DOHH2 (cell line): ENCODE results near the gene UTS2B.
A peak's percentile ranks its signal among the peaks of the same experiment; 100 is the strongest.

Experiments used
- H3F3A ChIP-seq: fragments of 200-600 bp; sonication (generic), shearing (Covaris generic); 2 replicates; pipeline ENCODE4 v1.6.0; 2016; ENCODE audit warnings: antibody characterized with exemption, mild to moderate bottlenecking; ENCODE audit not compliant: control insufficient read depth, insufficient read depth
- H3K27ac ChIP-seq: fragments of 200-600 bp; sonication (generic); 2 replicates; pipeline ENCODE4 v1.5.1; 2014; ENCODE audit warnings: low read depth, mild to moderate bottlenecking, low read length, moderate library complexity
- H3K27me3 ChIP-seq: fragments of 200-600 bp; sonication (generic); 2 replicates; pipeline ENCODE4 v1.6.1; 2014; ENCODE audit warnings: mild to moderate bottlenecking, low read length, mixed read lengths; ENCODE audit not compliant: control insufficient read depth
- H3K36me3 ChIP-seq: fragments of 200-600 bp; sonication (generic); 2 replicates; pipeline ENCODE4 v1.6.1; 2014; ENCODE audit warnings: mild to moderate bottlenecking, low read length, moderate library complexity, mixed read lengths; ENCODE audit not compliant: control insufficient read depth
- H3K4me1 ChIP-seq: fragments of 200-600 bp; sonication (generic); 2 replicates; pipeline ENCODE4 v1.6.1; 2014; ENCODE audit warnings: mild to moderate bottlenecking, low read length, mixed read lengths; ENCODE audit not compliant: control insufficient read depth
- H3K4me2 ChIP-seq: fragments of 200-600 bp; sonication (generic); 2 replicates; pipeline ENCODE4 v1.6.0; 2014; ENCODE audit warnings: mild to moderate bottlenecking, low read length, moderate library complexity
- H3K4me3 ChIP-seq: fragments of 200-600 bp; sonication (generic); 2 replicates; pipeline ENCODE4 v1.5.1; 2014; ENCODE audit warnings: mild to moderate bottlenecking, low read length, mixed read lengths
- H3K79me2 ChIP-seq: fragments of 200-600 bp; sonication (generic); 2 replicates; pipeline ENCODE4 v1.6.1; 2014; ENCODE audit warnings: mild to moderate bottlenecking, low read length, mixed read lengths; ENCODE audit not compliant: control insufficient read depth
- H3K9me2 ChIP-seq: fragments of 200-600 bp; sonication (generic); replicated peaks from 2 replicates; pipeline ENCODE4 v1.6.1; 2014; ENCODE audit warnings: mild to moderate bottlenecking, low read length, mixed read lengths; ENCODE audit not compliant: control insufficient read depth
- H3K9me3 ChIP-seq: fragments of 200-600 bp; sonication (generic); 2 replicates; pipeline ENCODE4 v1.6.1; 2014; ENCODE audit warnings: antibody characterized with exemption, low read length, mixed read lengths; ENCODE audit not compliant: control insufficient read depth, insufficient read depth
- H4K20me1 ChIP-seq: fragments of 200-600 bp; sonication (generic); 2 replicates; pipeline ENCODE4 v1.6.0; 2014; ENCODE audit warnings: low read depth, mild to moderate bottlenecking, antibody characterized with exemption, low read length, moderate library complexity; ENCODE audit not compliant: control insufficient read depth, insufficient read depth
- EZH2phosphoT487 ChIP-seq: fragments of 200-600 bp; sonication (generic); IDR thresholded peaks from 2 replicates; pipeline ENCODE4 v1.6.1; 2017; ENCODE audit warnings: borderline replicate concordance, mild to moderate bottlenecking, antibody characterized with exemption, low read length, moderate library complexity, mixed read lengths
- TF ChIP-seq, protein P1 (sequence below): fragments of 200-600 bp; sonication (generic); IDR thresholded peaks from one replicate; pipeline ENCODE4 v1.5.1; 2014; ENCODE audit warnings: antibody characterized with exemption, mild to moderate bottlenecking, low read depth, low read length; ENCODE audit not compliant: poor library complexity, severe bottlenecking

The UTS2B gene

GRCh38 chr3:191234216-191234615 is 96.1 kb downstream of the UTS2B start:
- no peaks in the 10 kb centered on the region for H3K4me1 ChIP-seq
- no peaks in the 10 kb centered on the region for H3K9me3 ChIP-seq
- no peak overlapping the region for H3K4me2 ChIP-seq
- H3K27me3 ChIP-seq = no peaks in the 10 kb centered on the region
- no peaks in the 10 kb centered on the region for H3F3A ChIP-seq
- H3K79me2 ChIP-seq = no peaks in the 10 kb centered on the region
- TF ChIP-seq, protein P1, sequence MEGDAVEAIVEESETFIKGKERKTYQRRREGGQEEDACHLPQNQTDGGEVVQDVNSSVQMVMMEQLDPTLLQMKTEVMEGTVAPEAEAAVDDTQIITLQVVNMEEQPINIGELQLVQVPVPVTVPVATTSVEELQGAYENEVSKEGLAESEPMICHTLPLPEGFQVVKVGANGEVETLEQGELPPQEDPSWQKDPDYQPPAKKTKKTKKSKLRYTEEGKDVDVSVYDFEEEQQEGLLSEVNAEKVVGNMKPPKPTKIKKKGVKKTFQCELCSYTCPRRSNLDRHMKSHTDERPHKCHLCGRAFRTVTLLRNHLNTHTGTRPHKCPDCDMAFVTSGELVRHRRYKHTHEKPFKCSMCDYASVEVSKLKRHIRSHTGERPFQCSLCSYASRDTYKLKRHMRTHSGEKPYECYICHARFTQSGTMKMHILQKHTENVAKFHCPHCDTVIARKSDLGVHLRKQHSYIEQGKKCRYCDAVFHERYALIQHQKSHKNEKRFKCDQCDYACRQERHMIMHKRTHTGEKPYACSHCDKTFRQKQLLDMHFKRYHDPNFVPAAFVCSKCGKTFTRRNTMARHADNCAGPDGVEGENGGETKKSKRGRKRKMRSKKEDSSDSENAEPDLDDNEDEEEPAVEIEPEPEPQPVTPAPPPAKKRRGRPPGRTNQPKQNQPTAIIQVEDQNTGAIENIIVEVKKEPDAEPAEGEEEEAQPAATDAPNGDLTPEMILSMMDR = no peak
- TF ChIP-seq EZH2phosphoT487 = no peak
- H4K20me1 ChIP-seq = no peaks in the 10 kb centered on the region
- no peak overlapping the region for H3K27ac ChIP-seq
- no peaks in the 10 kb centered on the region for H3K36me3 ChIP-seq
- no peak overlapping the region for H3K4me3 ChIP-seq
- no peaks in the 10 kb centered on the region for H3K9me2 ChIP-seq

GRCh38 chr3:191227541-191227940 is 102.8 kb downstream of the UTS2B start:
- H3K4me2 ChIP-seq = no peak overlapping the region
- H3F3A ChIP-seq = no peaks in the 10 kb centered on the region
- TF ChIP-seq EZH2phosphoT487 = no peak
- TF ChIP-seq, protein P1 = no peak
- no peaks in the 10 kb centered on the region for H3K4me1 ChIP-seq
- H3K36me3 ChIP-seq = no peaks in the 10 kb centered on the region
- H3K4me3 ChIP-seq = no peak overlapping the region
- no peaks in the 10 kb centered on the region for H3K79me2 ChIP-seq
- no peaks in the 10 kb centered on the region for H3K9me2 ChIP-seq
- H3K27me3 ChIP-seq = no peaks in the 10 kb centered on the region
- H4K20me1 ChIP-seq = no peaks in the 10 kb centered on the region
- H3K27ac ChIP-seq = no peak overlapping the region
- H3K9me3 ChIP-seq = no peaks in the 10 kb centered on the region

GRCh38 chr3:191221638-191222037 is 108.7 kb downstream of the UTS2B start:
- Histone ChIP-seq H3K4me3 (no peak overlapping the region), H3K27ac (no peak overlapping the region), H3F3A (no peaks in the 10 kb centered on the region), H3K36me3 (no peaks in the 10 kb centered on the region), H3K9me3 (no peaks in the 10 kb centered on the region), H4K20me1 (no peaks in the 10 kb centered on the region), H3K4me2 (no peak overlapping the region), H3K79me2 (no peaks in the 10 kb centered on the region), H3K27me3 (no peaks in the 10 kb centered on the region), H3K4me1 (no peaks in the 10 kb centered on the region), H3K9me2 (no peaks in the 10 kb centered on the region)
- TF ChIP-seq, protein P1 = no peak
- TF ChIP-seq EZH2phosphoT487 = no peak

- Histone ChIP-seq H3F3A (no peaks in the 10 kb centered on the region), H3K9me2 (no peaks in the 10 kb centered on the region), H3K27me3 (no peaks in the 10 kb centered on the region), H3K4me3 (no peak overlapping the region), H3K79me2 (no peaks in the 10 kb centered on the region), H3K4me1 (no peaks in the 10 kb centered on the region), H3K27ac (no peak overlapping the region), H4K20me1 (no peaks in the 10 kb centered on the region), H3K36me3 (no peaks in the 10 kb centered on the region), H3K4me2 (no peak overlapping the region), H3K9me3 (peaks cover 2% of the 10 kb centered on the region; the same call in 1 of the 2 replicates)
- no peak for TF ChIP-seq EZH2phosphoT487
- TF ChIP-seq, protein P1 = peak; percentile 22
These were observed 109.4 kb downstream of the UTS2B start for GRCh38 chr3:191220908-191221307.
